GM12873 (cell line): ENCODE measurements around the gene ZBTB7C.

Experiments
- CTCF ChIP-seq: IDR thresholded peaks from 2 replicates; pipeline ENCODE4 v1.5.1; 2012; ENCODE audit warnings: low read depth, mild to moderate bottlenecking, moderate library complexity, low read length, control low read depth; ENCODE audit not compliant: insufficient read depth; ENCODE audit errors: missing control alignments

The ZBTB7C gene

GRCh38 chr18:48026216-48026615, 383.0 kb downstream of the ZBTB7C start:
- TF ChIP-seq CTCF, result no peak

GRCh38 chr18:48024881-48025660, 384.1 kb downstream of the ZBTB7C start:
- TF ChIP-seq CTCF, result no peak

GRCh38 chr18:48024009-48024512, 385.1 kb downstream of the ZBTB7C start:
- TF ChIP-seq CTCF, result no peak

- peak; percentile 44 for TF ChIP-seq CTCF
These were observed 385.7 kb downstream of the ZBTB7C start for GRCh38 chr18:48023334-48024008.

GRCh38 chr18:48022531-48023329, 386.5 kb downstream of the ZBTB7C start:
- TF ChIP-seq CTCF, result peak; percentile 62

GRCh38 chr18:48022021-48022420, 387.2 kb downstream of the ZBTB7C start:
- no peak for TF ChIP-seq CTCF
